Fibroblast of skin of right biceps (primary cell): ENCODE results near the gene MTHFR.
A peak's percentile ranks its signal among the peaks of the same experiment; 100 is the strongest.

Source experiments
- DNase-seq: peaks from one replicate; pipeline ENCODE4 v3.0.0-alpha.2; 2013

The MTHFR gene

DNA sequence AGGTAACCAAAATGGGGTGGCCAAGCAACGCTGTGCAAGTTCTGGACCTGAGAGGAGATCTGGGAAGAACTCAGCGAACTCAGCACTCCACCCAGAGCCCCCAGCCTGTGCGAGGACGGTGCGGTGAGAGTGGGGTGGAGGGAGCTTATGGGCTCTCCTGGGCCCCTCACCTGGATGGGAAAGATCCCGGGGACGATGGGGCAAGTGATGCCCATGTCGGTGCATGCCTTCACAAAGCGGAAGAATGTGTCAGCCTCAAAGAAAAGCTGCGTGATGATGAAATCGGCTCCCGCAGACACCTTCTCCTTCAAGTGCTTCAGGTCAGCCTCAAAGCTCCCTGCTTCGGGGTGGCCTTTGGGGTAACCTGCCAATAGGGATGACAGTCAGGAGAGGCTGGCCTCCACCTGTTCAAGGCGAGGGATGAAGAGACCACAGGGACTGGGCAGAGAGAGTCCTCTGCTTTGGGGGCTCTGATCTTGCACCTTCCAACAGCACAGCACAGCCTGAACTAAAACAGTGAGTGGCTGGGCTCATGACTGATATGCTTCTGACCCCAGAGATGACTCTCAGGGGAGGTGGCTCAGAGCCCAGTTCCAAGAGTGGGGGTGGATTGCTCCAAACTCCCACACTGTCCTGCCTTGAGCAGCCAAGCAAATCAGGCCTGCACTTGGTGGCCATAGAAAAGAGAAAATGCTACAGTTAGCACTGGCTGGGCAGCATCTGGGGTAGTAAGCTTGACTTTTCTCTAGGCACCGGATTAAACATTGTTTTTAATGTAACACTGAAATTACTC is 9.5 kb downstream of the MTHFR start:
- DNase-seq: peak; percentile 19

DNA sequence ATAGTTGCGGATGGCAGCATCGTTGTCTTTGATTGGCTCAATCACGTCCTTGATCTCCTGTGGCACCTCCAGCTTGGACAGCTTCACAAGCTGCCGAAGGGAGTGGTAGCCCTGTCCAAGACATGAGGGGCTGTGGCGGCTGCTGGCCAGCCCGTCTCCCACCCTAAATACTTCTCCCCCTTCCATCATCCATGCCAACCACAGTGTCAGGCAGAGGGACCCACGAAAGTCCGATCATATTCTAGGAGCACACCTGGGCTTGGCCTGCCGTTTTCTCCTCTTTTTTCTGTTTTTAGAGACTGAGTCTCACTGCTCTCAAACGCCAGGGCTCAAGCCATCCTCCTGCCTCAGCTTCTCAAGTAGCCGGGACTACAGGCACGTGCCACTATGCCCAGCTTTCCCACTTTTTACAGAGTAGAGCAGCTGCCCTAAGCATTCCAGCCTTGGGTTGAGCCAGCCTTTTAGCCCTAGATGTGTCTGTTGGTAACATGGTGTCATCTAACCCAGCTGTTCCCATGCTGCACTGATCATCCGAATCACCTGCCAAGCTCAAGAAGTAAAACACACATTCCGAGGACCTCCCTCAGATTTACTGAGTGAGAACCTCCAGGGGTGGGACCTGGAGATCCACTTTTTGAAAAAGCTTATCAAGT is 10.4 kb downstream of the MTHFR start:
- no peak for DNase-seq

DNA sequence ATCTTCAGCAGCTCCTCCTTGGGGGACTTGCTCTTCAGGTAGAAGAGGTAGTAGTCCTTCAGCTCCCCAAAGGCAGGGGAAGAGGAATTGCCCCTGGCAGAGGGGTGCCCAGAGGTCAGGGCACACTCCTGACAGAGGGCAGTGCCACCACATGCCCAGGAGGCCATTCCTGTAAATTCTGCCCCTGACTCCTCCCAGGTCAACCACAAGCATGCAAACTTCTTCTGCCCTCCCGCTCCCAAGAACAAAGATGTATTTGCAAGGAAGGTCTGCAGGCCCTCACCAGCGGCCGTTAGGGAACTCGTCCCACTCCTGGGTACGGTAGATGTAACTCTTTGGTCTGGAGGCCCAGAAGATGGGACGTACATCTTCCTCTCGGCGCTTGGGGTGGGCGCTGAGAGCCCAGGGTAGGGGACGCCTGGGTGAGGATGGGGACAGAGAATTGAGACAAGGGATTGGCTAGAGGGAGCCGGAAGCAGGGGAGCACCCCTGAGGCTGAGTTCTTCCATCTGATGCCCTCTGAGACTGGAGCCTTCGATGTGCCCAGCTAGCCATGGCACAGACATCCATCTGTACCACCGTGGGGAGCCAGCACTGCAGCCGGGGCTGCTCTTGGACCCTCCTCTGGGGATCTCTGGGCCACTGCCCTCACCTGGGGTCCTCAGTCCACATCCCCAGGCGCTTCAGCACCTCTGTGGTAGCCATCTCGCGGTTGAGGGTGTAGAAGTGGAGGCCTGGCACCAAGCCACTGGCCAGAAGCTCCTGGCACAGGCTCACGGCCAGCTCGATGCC is 11.1 kb downstream of the MTHFR start:
- DNase-seq: no peak

DNA sequence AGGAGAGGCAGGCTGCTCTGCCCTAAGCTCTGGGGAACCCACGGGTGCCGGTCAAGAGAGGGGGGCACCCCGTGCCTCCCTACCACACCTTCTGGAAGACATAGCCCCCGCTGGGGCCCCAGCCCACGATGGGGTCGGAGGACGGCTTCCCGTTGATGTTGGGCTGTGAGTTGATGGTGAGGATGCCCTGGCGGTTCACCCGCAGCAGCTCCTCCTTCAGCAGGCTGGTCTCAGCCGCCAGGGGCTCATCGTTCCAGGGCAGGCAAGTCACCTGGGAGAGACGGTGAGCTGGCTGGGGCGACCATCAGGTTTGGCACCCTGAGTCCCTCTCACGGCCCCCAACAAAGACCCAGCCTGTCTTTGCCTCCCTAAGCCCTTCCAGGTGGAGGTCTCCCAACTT is 11.9 kb downstream of the MTHFR start:
- DNase-seq: no peak

- DNase-seq: no peak
These were observed 13.7 kb downstream of the MTHFR start for GRCh38 chr1:11792106-11792505.

DNA sequence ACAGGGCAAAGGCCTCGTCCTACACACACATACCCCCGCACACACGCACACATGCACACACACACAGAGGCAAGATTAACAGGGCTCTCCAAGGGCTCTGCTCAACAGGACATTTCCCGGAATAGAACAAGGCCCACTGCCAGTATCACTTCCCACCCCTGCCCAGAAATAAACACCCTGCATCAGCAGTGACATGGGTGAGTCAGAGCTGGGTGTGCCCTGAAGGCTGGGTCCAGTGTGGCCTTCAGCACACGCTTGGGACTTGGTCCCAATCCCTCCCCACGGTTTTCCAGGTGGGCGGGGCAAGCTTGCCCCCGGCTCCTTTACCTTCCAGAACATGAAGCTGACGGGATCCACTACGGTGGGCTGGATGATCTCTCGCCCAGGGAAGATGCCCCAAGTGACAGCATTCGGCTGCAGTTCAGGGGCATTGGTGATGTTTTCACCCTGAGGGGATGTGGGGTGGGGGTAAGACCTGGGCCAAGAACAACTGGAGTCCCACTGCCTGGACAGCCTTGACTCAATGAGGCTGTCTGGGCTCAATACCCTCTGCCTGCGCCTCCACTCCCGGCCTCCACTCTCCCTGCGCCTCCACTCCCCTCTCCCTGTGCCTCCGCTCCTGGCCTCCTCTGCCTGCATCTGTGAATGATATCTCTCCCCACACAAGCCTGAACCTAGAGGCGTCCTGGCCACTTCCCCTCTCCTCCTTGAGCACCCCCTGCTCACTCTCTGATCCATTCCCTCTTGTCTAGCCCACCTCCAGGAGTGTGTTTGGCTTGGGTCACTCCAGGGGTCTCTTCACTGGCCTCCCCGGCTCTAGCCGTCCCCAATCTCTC is 14.7 kb downstream of the MTHFR start:
- peak; percentile 66 for DNase-seq

DNA sequence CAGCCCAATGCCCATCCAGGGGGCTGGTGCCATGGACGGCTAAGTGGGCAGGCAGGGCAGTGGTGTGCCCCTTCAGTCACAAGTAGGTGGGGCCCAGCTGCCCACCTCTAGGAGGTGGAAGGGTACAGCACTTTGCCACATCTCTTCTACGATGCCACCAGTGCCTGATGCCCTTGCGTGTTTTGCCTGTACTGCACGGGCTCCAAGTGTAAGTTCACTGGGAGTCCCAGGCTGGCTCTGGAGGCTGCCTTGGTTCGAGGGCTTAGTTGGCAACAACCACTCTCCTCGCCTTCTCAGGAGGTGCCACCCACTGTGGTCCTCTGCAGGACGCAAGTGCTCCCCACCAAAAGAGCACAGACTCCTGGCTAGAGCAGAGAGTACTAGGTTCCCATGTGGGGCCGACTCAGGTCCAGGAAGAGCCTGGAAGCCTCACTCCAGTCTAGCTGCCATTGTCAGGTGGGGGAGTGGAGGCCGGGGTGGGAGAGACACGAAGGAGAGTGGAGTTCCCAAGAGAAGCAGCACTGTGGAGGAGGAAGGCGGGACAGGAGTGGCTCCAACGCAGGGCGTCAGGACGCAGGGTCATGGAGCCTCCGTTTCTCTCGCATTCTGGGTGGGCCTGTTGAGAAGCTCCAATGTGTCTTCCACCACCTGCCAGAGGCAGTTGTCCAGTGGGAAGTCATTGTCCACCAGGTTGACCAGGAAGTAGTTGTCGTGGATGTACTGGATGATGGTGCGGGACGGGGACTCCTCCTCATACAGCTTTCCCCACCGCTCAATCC is 15.5 kb downstream of the MTHFR start:
- DNase-seq: no peak

DNA sequence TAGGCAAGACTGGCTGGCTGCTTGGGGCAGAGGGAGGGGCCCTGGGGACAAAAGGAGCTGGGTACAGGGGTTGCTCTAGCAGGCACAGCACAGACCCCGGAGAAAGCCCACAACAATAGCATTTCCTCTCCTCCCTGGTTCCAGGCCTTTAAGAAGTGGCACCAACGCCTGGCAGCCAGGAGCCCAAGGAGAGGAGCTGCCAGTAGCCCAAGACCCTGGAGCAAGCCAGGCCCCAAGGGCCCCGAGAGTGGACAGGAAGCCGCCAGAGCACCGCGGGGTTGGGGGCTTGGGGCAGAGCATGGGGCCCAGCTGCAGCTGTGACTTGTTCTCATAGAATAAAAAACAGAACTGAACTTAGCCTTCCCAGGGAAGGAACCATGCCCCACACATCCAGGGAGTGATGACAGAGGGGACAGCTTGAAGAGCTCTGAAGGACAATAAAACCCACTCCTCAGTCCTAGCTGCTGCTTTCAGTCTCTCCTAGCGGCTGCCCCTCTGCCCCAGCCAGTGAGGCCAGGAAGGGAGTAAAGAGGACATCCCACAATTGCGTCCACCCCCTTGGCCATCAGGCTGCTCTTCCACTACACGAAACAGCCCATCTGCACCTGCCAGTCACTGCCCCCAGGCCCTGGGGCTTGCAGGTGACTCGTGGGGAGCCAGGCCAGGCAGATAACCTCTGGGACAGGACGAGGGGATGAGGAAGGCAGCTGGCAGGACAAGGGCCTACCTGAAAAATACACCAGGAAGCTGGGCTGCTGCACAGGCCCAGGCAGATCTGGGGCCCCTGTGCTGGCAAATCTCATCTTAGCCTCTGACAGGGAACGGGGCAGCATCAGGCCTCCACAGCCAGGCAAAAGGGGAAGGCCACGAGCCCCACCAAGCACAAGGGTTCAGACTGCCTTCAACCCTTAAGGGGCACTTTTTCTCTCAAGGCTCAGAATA is 16.4 kb downstream of the MTHFR start:
- no peak for DNase-seq

DNA sequence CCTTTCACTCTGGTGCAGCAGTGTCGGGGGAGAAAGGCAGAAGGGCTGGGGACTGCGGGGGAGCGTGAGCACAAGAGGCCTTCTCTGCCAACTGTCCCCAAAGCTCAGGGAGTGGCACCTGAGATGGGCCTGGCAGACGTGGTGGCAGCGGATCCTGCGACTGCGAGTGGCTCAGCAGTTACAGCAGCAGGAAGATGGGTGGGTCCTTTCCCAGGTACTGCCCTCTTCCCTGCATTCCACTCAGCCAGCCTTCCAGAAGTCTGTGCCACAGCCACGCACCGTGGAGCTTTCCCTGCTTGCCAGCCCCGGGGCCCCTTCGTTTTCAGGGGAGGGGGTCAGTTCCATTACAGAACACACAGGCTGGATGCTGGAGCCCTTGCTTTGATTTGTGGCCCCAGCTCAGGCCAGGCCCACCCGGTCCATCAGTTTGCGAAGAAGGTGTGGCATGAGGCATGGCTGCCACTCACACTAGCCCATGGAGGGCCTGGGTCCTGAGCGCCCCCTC is 17.2 kb downstream of the MTHFR start:
- no peak for DNase-seq

DNA sequence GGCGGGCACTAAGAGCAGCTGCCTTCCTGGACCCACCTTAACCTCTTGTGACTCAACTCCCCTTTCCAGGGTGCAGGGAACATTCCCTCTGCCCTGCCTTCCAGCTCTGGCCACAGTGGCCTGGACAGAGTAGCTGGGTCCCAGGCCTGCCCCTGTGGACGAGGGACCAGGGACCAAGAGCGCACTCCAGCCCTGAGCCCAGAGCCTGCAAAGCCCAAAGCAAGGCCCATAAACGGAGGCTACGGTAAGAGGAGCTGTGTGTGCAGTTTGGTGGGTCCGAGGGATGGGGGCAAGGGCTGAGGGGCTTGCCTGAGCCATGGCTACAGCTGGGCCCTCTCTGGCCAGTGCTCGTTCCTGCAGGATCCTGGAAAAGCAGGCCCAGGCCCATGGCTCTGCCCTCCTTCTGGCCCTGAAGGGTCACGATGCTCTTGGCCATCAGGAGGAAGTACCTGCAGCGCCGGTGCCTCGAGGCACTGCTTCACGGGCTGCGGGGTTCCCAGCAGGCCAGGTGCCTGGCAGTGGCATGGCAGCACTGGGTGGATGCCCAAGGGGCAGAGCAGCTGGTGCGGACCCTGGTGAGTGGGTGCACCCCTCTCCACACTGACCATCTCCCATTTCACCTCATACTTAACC is 17.8 kb downstream of the MTHFR start:
- no peak for DNase-seq

DNA sequence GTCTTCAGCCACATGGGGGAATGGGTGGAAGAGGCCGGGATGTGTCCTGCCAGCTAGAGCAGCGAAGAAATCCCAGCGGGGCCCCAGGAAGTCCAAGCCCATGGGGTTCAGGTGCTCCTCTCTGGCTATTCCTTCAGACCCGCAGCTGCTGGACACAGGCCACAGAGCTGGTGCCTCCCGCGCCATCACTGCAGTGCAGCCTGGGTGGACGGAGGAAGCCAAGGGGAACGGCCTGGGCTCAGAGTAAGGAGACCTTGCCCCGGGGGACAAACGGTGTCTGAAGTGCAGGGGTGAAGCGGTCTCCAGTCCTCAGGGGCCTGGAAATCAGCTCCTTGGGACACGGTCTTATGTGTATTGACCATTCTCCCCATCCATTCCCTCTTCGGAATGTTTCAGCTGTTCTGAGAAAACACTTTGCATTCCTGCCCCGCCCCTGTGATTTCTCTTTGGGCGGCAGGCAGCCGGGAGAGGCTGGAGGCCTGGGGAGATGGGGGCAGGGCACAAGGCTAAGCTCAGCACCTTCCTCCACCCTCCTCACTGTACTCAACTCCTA is 18.4 kb downstream of the MTHFR start:
- DNase-seq: peak; percentile 43

GRCh38 chr1:11786168-11786567 is 19.6 kb downstream of the MTHFR start:
- no peak for DNase-seq

DNA sequence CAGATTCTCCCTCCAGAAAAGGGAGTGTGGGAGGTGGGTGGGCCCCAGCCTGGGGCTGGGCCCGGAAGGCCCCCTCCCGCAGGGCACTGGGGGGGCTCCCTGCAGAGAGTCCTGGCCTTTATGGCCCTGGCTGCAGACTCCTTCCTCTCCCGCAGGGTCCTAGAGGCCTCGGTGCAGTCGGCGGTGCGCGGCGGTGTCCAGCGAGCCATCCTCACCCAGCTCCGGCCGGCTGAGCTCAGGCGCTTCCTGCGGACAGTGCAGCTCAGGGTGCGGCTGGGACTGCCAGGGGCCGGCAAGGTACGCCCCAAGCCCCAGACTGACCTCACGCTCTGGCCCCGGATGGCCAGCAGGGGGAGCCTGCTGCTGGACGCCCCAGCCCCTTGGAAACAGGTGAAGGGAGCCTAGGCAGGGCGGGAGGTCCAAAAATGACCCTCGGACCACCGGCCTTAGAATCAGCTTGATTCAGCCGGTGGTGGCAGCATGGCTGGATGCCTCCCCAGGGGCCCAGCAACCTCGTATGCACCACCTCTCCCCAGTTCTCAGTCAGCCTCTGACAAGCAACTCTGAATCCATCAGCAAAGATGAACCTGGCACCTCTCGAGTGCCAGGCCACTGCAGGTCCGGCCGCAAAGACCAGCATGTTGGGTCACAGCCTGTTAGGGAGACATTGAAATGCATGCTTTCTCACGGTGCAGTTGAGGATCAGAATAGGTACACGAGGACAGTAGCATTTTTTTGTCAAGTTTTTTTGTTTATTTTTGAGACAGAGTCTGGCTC is 20.6 kb downstream of the MTHFR start:
- DNase-seq: peak; percentile 29

DNA sequence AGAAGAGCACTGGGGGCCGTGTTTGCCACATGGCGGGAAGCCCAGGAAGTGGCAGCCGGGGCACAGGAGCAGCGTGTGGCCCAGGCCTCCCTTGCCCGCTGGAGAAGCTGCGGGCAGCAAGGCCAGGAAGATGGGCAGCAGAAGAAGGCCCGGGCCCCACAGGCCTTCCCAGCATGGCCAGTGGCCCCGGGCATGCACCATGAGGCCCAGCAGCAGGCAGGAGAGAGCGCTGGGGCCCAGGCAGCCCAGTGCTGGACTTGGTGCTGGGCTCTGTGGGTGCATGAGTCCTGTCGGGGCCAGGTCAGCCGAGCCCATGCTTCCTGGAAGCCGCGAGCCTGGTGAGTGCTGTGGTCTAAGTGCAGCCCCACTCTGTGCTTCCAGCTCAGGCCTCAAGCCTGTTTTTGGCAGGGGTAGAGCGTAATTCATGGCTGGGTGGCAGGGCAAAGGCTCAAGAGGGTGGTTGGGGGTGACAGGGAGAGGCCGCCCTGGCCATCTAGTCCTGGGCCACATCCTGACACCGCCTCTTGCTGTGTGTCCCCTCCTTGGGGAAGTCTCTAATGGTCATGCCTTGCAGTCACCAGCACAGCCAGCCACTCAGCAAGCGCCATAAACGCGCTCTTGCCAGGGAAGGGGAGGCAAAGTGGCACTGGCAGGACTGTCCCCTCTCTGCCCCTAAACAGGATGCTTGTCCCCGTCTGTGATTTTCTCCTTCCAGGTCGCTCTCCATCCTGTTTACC is 21.3 kb downstream of the MTHFR start:
- DNase-seq: no peak

DNA sequence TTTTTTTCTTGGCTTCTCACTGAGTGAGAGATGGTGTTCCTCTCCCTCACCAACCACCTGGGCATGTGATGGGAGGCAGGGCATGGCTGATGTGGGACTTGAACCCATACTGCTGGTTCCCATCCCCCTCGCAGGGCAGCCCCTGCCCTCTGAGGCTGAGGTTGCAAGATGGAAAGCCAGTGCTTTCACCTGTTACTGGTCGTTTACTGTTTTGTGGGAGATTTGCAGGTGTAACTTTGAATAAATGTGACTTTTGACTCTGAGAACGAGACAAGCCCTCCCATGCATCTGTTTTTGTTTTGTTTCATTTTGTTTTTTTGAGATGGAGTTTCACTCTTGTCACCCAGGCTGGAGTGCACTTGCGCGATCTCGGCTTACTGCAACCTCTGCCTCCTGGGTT is 22.2 kb downstream of the MTHFR start:
- DNase-seq: no peak

GRCh38 chr1:11782127-11782708 is 23.5 kb downstream of the MTHFR start:
- no peak for DNase-seq

GRCh38 chr1:11781297-11781696 is 24.5 kb downstream of the MTHFR start:
- DNase-seq: no peak
